Midbrain (tissue), 1 donor: Measurements from ENCODE around the gene PCK2.
A peak's percentile ranks its signal among the peaks of the same experiment; 100 is the strongest.

Experiments used
- DNase-seq: peaks from one replicate; lab custom pipeline; 2025; lab: John Stamatoyannopoulos, UW

PCK2 gene

GRCh38 chr14:24115422-24116127 is 21.5 kb downstream of the PCK2 start:
- no peak for DNase-seq

GRCh38 chr14:24116128-24116814 is 22.2 kb downstream of the PCK2 start:
- DNase-seq, result no peak

- no peak for DNase-seq
These were observed 23.1 kb downstream of the PCK2 start for GRCh38 chr14:24117179-24117578.

- no peak for DNase-seq
These were observed 25.6 kb downstream of the PCK2 start for GRCh38 chr14:24119691-24120090.

- no peak for DNase-seq
These were observed 27.1 kb downstream of the PCK2 start for GRCh38 chr14:24121210-24121609.

GRCh38 chr14:24122416-24122815 is 28.3 kb downstream of the PCK2 start:
- DNase-seq, result no peak

- DNase-seq, result no peak
These were observed 28.8 kb downstream of the PCK2 start for GRCh38 chr14:24122898-24123297.

GRCh38 chr14:24123424-24124417 is 29.6 kb downstream of the PCK2 start:
- no peak for DNase-seq

- DNase-seq, result no peak
These were observed 32.8 kb downstream of the PCK2 start for GRCh38 chr14:24126939-24127338.

- DNase-seq, result no peak
These were observed 33.6 kb downstream of the PCK2 start for GRCh38 chr14:24127673-24128072.

- no peak for DNase-seq
These were observed 35.4 kb downstream of the PCK2 start for GRCh38 chr14:24129410-24129998.

GRCh38 chr14:24130380-24130716 is 36.2 kb downstream of the PCK2 start, which contains the start of gene FITM1:
Gene FITM1, plus strand, starts transcription at chr14:24130659. Its CDS starts 905 bp downstream, at chr14:24131564.
- DNase-seq, result no peak

GRCh38 chr14:24130717-24131548 is 36.8 kb downstream of the PCK2 start:
- no peak for DNase-seq

GRCh38 chr14:24131549-24131966 is 37.4 kb downstream of the PCK2 start:
- no peak for DNase-seq

- no peak for DNase-seq
These were observed 38.1 kb downstream of the PCK2 start for GRCh38 chr14:24132061-24132685.

GRCh38 chr14:24132976-24133375 is 38.9 kb downstream of the PCK2 start:
- no peak for DNase-seq

- DNase-seq, result no peak
These were observed 39.6 kb downstream of the PCK2 start for GRCh38 chr14:24133735-24134134.

- no peak for DNase-seq
These were observed 41.4 kb downstream of the PCK2 start for GRCh38 chr14:24135584-24135833.

GRCh38 chr14:24135834-24136683 is 41.9 kb downstream of the PCK2 start, which contains the start of gene PSME1:
Gene PSME1, plus strand, starts transcription at chr14:24136194. Its CDS starts 69 bp downstream, at chr14:24136263.
- DNase-seq, result peak; percentile 92
